ENCODE measurements around the gene GRK4.

- no peak for TF ChIP-seq CTCF (tag by site-specific recombination; IDR thresholded peaks at IDR 0.05)
- TF ChIP-seq ZBTB17 (tag by site-specific recombination; IDR thresholded peaks at IDR 0.05), result no peak
- TF ChIP-seq, protein P1, sequence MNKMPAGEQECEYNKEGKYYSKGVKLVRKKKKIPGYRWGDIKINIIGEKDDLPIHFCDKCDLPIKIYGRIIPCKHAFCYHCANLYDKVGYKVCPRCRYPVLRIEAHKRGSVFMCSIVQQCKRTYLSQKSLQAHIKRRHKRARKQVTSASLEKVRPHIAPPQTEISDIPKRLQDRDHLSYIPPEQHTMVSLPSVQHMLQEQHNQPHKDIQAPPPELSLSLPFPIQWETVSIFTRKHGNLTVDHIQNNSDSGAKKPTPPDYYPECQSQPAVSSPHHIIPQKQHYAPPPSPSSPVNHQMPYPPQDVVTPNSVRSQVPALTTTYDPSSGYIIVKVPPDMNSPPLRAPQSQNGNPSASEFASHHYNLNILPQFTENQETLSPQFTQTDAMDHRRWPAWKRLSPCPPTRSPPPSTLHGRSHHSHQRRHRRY (tag by site-specific recombination; IDR thresholded peaks at IDR 0.05), result no peak
- no peak for TF ChIP-seq ZNF175 (tag by site-specific recombination; IDR thresholded peaks at IDR 0.05)
- no peak for TF ChIP-seq MZF1 (tag by site-specific recombination; IDR thresholded peaks at IDR 0.05; ENCODE audit: borderline replicate concordance)
- TF ChIP-seq, protein P2, sequence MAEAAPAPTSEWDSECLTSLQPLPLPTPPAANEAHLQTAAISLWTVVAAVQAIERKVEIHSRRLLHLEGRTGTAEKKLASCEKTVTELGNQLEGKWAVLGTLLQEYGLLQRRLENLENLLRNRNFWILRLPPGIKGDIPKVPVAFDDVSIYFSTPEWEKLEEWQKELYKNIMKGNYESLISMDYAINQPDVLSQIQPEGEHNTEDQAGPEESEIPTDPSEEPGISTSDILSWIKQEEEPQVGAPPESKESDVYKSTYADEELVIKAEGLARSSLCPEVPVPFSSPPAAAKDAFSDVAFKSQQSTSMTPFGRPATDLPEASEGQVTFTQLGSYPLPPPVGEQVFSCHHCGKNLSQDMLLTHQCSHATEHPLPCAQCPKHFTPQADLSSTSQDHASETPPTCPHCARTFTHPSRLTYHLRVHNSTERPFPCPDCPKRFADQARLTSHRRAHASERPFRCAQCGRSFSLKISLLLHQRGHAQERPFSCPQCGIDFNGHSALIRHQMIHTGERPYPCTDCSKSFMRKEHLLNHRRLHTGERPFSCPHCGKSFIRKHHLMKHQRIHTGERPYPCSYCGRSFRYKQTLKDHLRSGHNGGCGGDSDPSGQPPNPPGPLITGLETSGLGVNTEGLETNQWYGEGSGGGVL (tag by site-specific recombination; IDR thresholded peaks at IDR 0.05), result no peak
- no peak for TF ChIP-seq PRDM1 (tag by site-specific recombination; IDR thresholded peaks at IDR 0.05)
- TF ChIP-seq, protein P3, sequence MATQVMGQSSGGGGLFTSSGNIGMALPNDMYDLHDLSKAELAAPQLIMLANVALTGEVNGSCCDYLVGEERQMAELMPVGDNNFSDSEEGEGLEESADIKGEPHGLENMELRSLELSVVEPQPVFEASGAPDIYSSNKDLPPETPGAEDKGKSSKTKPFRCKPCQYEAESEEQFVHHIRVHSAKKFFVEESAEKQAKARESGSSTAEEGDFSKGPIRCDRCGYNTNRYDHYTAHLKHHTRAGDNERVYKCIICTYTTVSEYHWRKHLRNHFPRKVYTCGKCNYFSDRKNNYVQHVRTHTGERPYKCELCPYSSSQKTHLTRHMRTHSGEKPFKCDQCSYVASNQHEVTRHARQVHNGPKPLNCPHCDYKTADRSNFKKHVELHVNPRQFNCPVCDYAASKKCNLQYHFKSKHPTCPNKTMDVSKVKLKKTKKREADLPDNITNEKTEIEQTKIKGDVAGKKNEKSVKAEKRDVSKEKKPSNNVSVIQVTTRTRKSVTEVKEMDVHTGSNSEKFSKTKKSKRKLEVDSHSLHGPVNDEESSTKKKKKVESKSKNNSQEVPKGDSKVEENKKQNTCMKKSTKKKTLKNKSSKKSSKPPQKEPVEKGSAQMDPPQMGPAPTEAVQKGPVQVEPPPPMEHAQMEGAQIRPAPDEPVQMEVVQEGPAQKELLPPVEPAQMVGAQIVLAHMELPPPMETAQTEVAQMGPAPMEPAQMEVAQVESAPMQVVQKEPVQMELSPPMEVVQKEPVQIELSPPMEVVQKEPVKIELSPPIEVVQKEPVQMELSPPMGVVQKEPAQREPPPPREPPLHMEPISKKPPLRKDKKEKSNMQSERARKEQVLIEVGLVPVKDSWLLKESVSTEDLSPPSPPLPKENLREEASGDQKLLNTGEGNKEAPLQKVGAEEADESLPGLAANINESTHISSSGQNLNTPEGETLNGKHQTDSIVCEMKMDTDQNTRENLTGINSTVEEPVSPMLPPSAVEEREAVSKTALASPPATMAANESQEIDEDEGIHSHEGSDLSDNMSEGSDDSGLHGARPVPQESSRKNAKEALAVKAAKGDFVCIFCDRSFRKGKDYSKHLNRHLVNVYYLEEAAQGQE (tag by site-specific recombination; IDR thresholded peaks at IDR 0.05), result no peak
- no peak for TF ChIP-seq YY2 (tag by site-specific recombination; IDR thresholded peaks at IDR 0.05)
- no peak for TF ChIP-seq TCF7L2 (IDR thresholded peaks at IDR 0.05; ENCODE audit: borderline replicate concordance, low read depth, low read length)
Observed at GRCh38 chr4:3017504-3017903, 54.1 kb downstream of the GRK4 start.

Data from HEK293 (cell line).